Activated gamma-delta T cell treated with anti-CD3 and anti-CD28 coated beads, Interleukin-2, amount 50 U/mL, for 16 hours (primary cell): ENCODE measurements around the gene MOV10L1.

Experiments used
- DNase-seq: peaks from one replicate; pipeline ENCODE4 v3.0.0-alpha.2; 2020; ENCODE audit warnings: low read depth

Gene MOV10L1

GRCh38 chr22:50205781-50206569, 116.2 kb downstream of the MOV10L1 start:
- no peak for DNase-seq

GRCh38 chr22:50206599-50206998, 116.8 kb downstream of the MOV10L1 start:
- DNase-seq: no peak

GRCh38 chr22:50207383-50208140, 117.8 kb downstream of the MOV10L1 start:
- DNase-seq: no peak

DNA sequence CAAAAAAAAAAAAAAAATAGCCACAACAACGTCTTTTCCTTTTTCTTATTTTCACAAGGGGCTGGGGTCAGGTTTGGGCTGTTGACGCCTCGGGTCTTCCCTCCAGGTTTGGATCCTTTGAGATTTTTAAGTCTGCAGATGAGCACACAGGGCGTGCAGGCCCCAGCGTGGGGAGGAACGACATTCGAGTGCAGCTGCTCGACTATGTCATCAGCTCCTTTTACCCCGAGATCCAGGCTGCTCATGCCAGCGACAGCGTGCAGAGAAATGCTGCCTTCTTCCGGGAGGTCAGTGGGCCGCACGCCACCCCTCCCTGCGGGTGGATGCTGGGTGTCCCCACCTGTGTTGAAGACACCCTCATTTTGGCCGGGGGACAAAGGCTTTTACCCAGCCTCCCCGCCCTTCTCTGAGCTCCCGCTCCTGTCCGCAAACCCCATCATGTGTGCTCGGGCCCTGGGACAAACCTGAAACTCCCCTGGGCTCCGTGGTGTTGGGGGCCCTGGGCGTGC, 118.7 kb downstream of the MOV10L1 start:
- no peak for DNase-seq

DNA sequence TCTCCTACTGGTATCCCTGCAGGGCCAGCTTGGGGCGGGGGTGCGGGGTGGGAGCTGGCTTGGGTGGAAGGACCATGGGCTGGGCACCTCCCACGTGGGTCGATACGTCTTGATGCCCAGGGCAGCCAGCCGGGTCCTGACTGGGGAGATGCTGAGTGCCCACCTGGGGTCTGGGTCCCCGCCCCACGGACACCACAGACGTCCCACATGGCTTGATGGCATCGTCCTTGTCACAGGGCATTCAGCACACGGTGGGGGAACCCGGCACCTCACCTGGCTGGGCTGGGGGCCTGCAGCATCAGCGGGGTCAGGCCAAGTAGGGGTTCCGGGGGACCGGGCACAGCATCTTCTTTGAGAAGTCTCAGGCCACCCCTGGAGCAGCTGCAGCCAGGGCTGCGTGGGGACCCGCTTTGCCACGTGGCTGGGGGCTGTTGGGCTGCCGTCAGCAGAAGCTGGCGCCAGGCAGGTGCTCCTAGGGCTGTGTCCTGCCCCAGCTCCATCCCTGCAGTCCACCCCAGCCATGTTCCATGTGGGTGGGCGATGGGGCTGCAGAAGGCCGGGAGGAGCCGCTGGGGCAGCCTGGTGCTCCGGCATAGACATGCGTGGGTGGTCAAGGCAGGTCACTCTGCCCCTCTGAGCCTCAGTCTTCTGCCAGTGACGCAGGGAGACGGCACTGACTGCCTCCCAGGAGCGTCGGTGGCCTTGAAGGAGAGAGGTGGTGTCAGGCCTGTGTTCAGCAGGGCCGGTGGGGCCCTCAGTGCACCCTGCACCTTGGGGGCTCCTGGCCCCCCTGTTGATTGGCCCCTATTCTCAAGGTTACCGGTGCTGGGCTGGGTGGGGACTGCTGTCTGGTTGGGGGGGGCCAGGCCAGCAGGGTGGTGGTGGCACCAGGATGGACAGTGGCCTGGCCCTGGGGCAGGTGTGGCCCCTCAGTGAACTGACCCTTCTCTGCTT, 119.4 kb downstream of the MOV10L1 start:
- DNase-seq: no peak

DNA sequence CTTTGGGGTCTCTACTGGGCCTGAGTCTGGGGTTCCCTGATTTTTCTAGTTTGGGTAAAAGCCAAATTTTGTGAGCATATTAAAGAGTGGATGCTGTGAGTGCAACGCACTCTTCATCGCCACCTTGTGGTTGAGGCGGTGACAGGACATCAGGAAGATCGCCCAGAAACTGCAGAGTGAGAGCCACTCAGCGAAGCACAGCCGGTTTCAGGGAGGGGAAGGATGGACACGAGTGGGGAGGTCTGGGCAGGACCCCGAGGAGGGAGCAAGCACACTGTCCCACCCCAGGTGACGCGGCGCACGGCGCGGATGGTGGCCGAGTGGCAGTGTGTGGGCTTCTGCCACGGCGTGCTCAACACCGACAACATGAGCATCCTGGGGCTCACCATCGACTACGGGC, 120.1 kb downstream of the MOV10L1 start:
- DNase-seq: peak; percentile 54

- no peak for DNase-seq
Measured at GRCh38 chr22:50210378-50211139, 120.8 kb downstream of the MOV10L1 start.

DNA sequence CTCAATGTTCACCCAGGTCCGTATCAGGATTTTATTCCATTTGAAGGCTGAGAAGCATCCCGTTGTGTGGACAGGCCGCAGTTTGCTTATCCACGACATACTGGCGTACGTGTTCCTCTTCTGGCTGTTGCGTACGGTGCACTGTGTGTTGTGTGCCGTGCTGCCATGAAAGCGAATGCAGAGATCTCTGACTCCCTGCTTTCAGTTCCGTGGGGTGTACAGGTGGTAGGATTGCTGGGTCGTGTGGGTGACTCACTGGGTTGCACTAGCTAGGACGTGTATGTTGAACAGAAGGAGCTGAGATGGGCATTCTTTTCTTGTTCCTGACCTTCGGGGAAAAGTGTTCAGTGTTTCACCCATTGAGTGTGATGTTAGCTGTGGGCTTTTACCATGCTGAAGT, 121.3 kb downstream of the MOV10L1 start:
- no peak for DNase-seq
